ENCODE measurements around the gene PGBD1. TPM values are rescaled to one million over a fixed set of nuclear protein-coding genes. Genes with fewer than 3 reads are reported as not detected.

Gene PGBD1
- total and polyA plus RNA-seq, 2 of the 13 experiments (the other 11 are each of a cell fraction or from before 2014, with no cell fraction given): 3.6 to 6.9 TPM

GRCh38 chr6:28281288-28282064 lies at the start of gene PGBD1 (continued):
- TF ChIP-seq RERE (CRISPR knock-in tag; IDR thresholded peaks at IDR 0.05; ENCODE audit: low read depth) (no peak), CTCF (CRISPR knock-in tag; IDR thresholded peaks at IDR 0.05) (peak; percentile 39), ZC3H13 (CRISPR knock-in tag; IDR thresholded peaks at IDR 0.05) (no peak; the same call in 1 of the 2 replicates), GPN1 (CRISPR knock-in tag; IDR thresholded peaks at IDR 0.05; ENCODE audit: borderline replicate concordance) (no peak), ZNF280B (CRISPR knock-in tag; IDR thresholded peaks at IDR 0.05; ENCODE audit: borderline replicate concordance) (peak; percentile 77; the same call in 1 of the 2 replicates), HNF4A (CRISPR knock-in tag; IDR thresholded peaks at IDR 0.05) (no peak), ZBTB10 (CRISPR knock-in tag; IDR thresholded peaks at IDR 0.05; ENCODE audit: borderline replicate concordance) (0 out of 2 replicates have a peak, but pooled peaks have one; percentile 21), ZNF451 (CRISPR knock-in tag; IDR thresholded peaks at IDR 0.05) (0 out of 2 replicates have a peak, but pooled peaks have one; percentile 45), ZNF350 (CRISPR knock-in tag; IDR thresholded peaks at IDR 0.05; ENCODE audit: borderline replicate concordance, low read depth) (peak; percentile 88; the same call in 1 of the 2 replicates), ZC3H4 (CRISPR knock-in tag; IDR thresholded peaks at IDR 0.05; ENCODE audit: borderline replicate concordance) (no peak), ZMYM3 (CRISPR knock-in tag; IDR thresholded peaks at IDR 0.05) (peak; percentile 80), CENPT (CRISPR knock-in tag; IDR thresholded peaks at IDR 0.05; ENCODE audit: low read depth) (no peak), ZNF234 (CRISPR knock-in tag; conservative IDR thresholded peaks at IDR 0.05) (no peak), MAX (IDR thresholded peaks at IDR 0.05) (peak; percentile 65; the same call in 1 of the 2 replicates), MEF2D (CRISPR knock-in tag; IDR thresholded peaks at IDR 0.05) (peak; percentile 67; the same call in 1 of the 2 replicates), ZNF549 (CRISPR knock-in tag; IDR thresholded peaks at IDR 0.05) (no peak), HMG20B (CRISPR knock-in tag; conservative IDR thresholded peaks at IDR 0.05) (no peak; the same call in 1 of the 2 replicates)

Measured in HepG2 (cell line).